Endothelial cell of umbilical vein (primary cell): Measurements from ENCODE around the gene CIAO1. TPM values are rescaled to one million over a fixed set of nuclear protein-coding genes. Genes with fewer than 3 reads are reported as not detected.

ENCODE experiments used
- BruUV-seq: library from RNA; stranded (reverse); fragments of 400-500 nt; replicated peaks from 2 replicates; lab custom pipeline; 2021; lab: Mats Ljungman, UMichigan
- CTCF ChIA-PET: fragments of 300-600, 350-600 bp; sonication (Branson Sonifier 250); formaldehyde crosslinking; loops from one replicate; lab custom pipeline; 2021; ENCODE audit warnings: antibody characterized with exemption, inconsistent platforms; lab: Charles Lee
- POLR2A ChIA-PET: fragments of 300-600, 350-600 bp; sonication (Branson Sonifier 250); formaldehyde crosslinking; loops from one replicate; lab custom pipeline; 2021; ENCODE audit warnings: antibody characterized with exemption, inconsistent platforms; lab: Charles Lee
- DNase-seq: peaks from one replicate; pipeline ENCODE4 v3.0.0-alpha.2; 2011; ENCODE audit warnings: low read depth, low spot score
- FAIRE-seq: peaks from 2 replicates; lab custom pipeline; 2011; peaks lifted over from hg19 to GRCh38; lab: Jason Lieb, UNC
- H2AFZ ChIP-seq: 2 replicates; pipeline ENCODE4 v1.6.0; 2012; ENCODE audit warnings: low read depth, low read length, control low read depth, inconsistent platforms
- H3K27ac ChIP-seq: 2 replicates; pipeline ENCODE4 v1.5.1; 2011; ENCODE audit warnings: low read depth, mild to moderate bottlenecking, control low read depth, low read length, moderate library complexity; ENCODE audit not compliant: insufficient read depth
- H3K27me3 ChIP-seq, 2 experiments: 2 replicates each; pipeline versions ENCODE4 v1.6.0 to v1.6.1; 2011; ENCODE audit warnings: low read length in 2 of 2, mixed read lengths in 1 of 2; ENCODE audit not compliant: control insufficient read depth in 2 of 2, insufficient read depth in 2 of 2
- H3K36me3 ChIP-seq, 2 experiments: 2 replicates in 1 of 2; 3 replicates in 1 of 2; pipeline ENCODE4 v1.5.1; 2011; ENCODE audit warnings: low read length in 2 of 2, mild to moderate bottlenecking in 1 of 2, moderate library complexity in 1 of 2; ENCODE audit not compliant: control insufficient read depth in 2 of 2, insufficient read depth in 2 of 2; ENCODE audit errors: extremely low read depth in 1 of 2
- H3K4me1 ChIP-seq: 3 replicates; pipeline ENCODE4 v1.5.1; 2011; ENCODE audit warnings: mild to moderate bottlenecking, low read length; ENCODE audit not compliant: control insufficient read depth, insufficient read depth; ENCODE audit errors: extremely low read depth
- H3K4me2 ChIP-seq: 2 replicates; pipeline ENCODE4 v1.6.1; 2011; ENCODE audit warnings: low read length, control low read depth, mixed read lengths; ENCODE audit not compliant: insufficient read depth
- H3K4me3 ChIP-seq, 3 experiments: fragments of 200-600 bp in 1 of 3; sonication (generic), shearing (Covaris generic) in 1 of 3; replicated peaks in 1 of 3; 2 replicates each; pipeline ENCODE4 v1.5.1; 2011 to 2016; ENCODE audit warnings: control low read depth in 3 of 3, low read length in 3 of 3, mild to moderate bottlenecking in 2 of 3, inconsistent platforms in 1 of 3, low read depth in 1 of 3, moderate library complexity in 1 of 3; ENCODE audit not compliant: insufficient read depth in 1 of 3
- H3K79me2 ChIP-seq: 2 replicates; pipeline ENCODE4 v1.6.0; 2012; ENCODE audit warnings: low read length, inconsistent platforms; ENCODE audit not compliant: control insufficient read depth, insufficient read depth
- H3K9ac ChIP-seq: replicated peaks from 2 replicates; pipeline ENCODE3; 2011; ENCODE audit warnings: low read length, control low read depth; ENCODE audit not compliant: insufficient read depth; ENCODE audit errors: extremely low read depth
- H3K9me1 ChIP-seq: replicated peaks from 3 replicates; pipeline ENCODE4 v1.6.0; 2011; ENCODE audit warnings: mild to moderate bottlenecking, low read length; ENCODE audit not compliant: control insufficient read depth, insufficient read depth; ENCODE audit errors: extremely low read depth
- H3K9me3 ChIP-seq: replicated peaks from 2 replicates; pipeline ENCODE4 v1.5.1; 2012; ENCODE audit warnings: low read length, inconsistent platforms; ENCODE audit not compliant: control insufficient read depth, insufficient read depth
- H4K20me1 ChIP-seq: replicated peaks from 2 replicates; pipeline ENCODE3; 2011; ENCODE audit warnings: mild to moderate bottlenecking, low read length; ENCODE audit not compliant: control insufficient read depth, insufficient read depth; ENCODE audit errors: extremely low read depth
- EZH2 ChIP-seq: IDR thresholded peaks from 2 replicates; pipeline ENCODE4 v1.6.1; 2012; ENCODE audit warnings: borderline replicate concordance, low read depth, mild to moderate bottlenecking, moderate library complexity, low read length, inconsistent platforms; ENCODE audit not compliant: severe bottlenecking
- GATA2 ChIP-seq: IDR thresholded peaks from 2 replicates; pipeline ENCODE4 v1.7.0; 2011; ENCODE audit warnings: low read depth, mild to moderate bottlenecking, moderate library complexity, mixed read lengths, low read length; ENCODE audit not compliant: insufficient read length, insufficient read depth
- JUN ChIP-seq: IDR thresholded peaks from 2 replicates; pipeline ENCODE4 v1.6.1; 2011; ENCODE audit warnings: borderline replicate concordance, low read depth; ENCODE audit not compliant: insufficient read length, insufficient read depth
- POLR2A ChIP-seq: IDR thresholded peaks from 2 replicates; pipeline ENCODE4 v1.6.1; 2012; ENCODE audit warnings: low read depth, mild to moderate bottlenecking, control low read depth, low read length
- POLR2AphosphoS5 ChIP-seq: IDR thresholded peaks from 2 replicates; pipeline ENCODE4 v1.6.1; 2012; ENCODE audit warnings: low read depth, mild to moderate bottlenecking, control low read depth, low read length, moderate library complexity; ENCODE audit not compliant: insufficient read depth
- dilution Hi-C: fragments of 300-500 bp; cut with MboI; formaldehyde crosslinking; loops from one replicate; pipeline ENCODE4 v1.15.0; 2019; ENCODE audit warnings: low sequenced_read_pairs; ENCODE audit not compliant: extremely low pct_ligation_motif_present
- intact Hi-C: fragments of 100-400 bp; cut with micrococcal nuclease; formaldehyde crosslinking; loops from one replicate; pipeline ENCODE4 v1.10.0; 2022
- polyA plus RNA-seq, 4 experiments: library from polyadenylated mRNA; depleted of rRNA in 3 of 4; stranded (reverse) in 3 of 4; unstranded in 1 of 4; fragments of >200 nt; gene quantifications; 2 replicates each; pipeline versions ENCODE4 v1.2.1 to v1.2.3, GENCODE V29; 2011 to 2012; ENCODE audit warnings: missing spikeins in 1 of 4
- total RNA-seq: library from RNA; stranded (reverse); gene quantifications from 2 replicates; pipeline ENCODE4 v1.2.3, GENCODE V29; 2021
- TF ChIP-seq, protein P1 (sequence below): IDR thresholded peaks from 2 replicates; pipeline ENCODE4 v1.6.1; 2011; ENCODE audit not compliant: insufficient read depth, insufficient read length
- TF ChIP-seq, protein P2 (sequence below), 2 donors: IDR thresholded peaks; 1 replicate in 1 of 2; 2 replicates in 1 of 2; pipeline ENCODE4 v1.5.1; 2011; ENCODE audit warnings: low read length in 2 of 2, mild to moderate bottlenecking in 2 of 2, moderate library complexity in 2 of 2, control low read depth in 1 of 2, inconsistent platforms in 1 of 2, low read depth in 1 of 2; ENCODE audit not compliant: insufficient read depth in 1 of 2; ENCODE audit errors: extremely low read depth in 1 of 2

The CIAO1 gene
- total and polyA plus RNA-seq, 2 donors (not counting 3 experiments of a cell fraction or from before 2014, with no cell fraction given), result 70.7 to 119 TPM

DNA sequence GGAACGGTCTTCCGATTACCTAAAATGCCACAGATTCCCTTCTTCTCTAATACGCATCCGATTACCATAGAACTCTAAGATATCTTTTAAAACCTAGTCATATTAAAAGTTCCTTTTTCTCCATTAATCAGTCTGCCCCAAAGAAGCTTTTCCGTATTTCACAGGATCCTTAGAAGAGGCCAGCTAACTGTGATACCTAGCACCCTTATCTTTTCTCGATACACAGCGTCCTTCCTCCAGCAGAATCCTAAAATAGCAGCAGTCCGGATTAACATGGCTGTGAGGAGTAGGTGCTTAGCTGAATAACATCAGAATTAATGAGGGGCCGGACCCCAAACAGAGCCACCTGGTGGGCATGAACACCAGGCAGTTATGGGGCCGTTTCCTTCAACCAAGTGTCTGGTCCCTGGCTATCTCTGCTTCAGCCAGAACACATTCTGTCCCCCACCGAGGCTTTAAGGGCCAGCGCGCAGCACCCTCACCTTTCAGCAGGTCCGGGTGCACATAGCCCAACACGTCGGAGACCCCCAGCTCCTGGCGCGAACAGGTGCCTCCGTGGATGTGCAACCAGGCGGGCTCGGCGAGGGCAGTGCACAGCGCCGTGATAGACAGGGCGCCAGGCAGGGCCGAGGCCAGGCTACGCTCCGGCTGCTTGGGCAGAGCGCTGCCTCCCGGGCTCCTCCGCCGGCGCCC, 1.2 kb upstream of the CIAO1 start:
- BruUV-seq, result no TSS peak
- H2AFZ ChIP-seq, result no peak overlapping the region
- TF ChIP-seq JUN, result no peak
- TF ChIP-seq GATA2, result no peak
- TF ChIP-seq, protein P1, sequence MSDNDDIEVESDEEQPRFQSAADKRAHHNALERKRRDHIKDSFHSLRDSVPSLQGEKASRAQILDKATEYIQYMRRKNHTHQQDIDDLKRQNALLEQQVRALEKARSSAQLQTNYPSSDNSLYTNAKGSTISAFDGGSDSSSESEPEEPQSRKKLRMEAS, result no peak
- TF ChIP-seq, protein P2, sequence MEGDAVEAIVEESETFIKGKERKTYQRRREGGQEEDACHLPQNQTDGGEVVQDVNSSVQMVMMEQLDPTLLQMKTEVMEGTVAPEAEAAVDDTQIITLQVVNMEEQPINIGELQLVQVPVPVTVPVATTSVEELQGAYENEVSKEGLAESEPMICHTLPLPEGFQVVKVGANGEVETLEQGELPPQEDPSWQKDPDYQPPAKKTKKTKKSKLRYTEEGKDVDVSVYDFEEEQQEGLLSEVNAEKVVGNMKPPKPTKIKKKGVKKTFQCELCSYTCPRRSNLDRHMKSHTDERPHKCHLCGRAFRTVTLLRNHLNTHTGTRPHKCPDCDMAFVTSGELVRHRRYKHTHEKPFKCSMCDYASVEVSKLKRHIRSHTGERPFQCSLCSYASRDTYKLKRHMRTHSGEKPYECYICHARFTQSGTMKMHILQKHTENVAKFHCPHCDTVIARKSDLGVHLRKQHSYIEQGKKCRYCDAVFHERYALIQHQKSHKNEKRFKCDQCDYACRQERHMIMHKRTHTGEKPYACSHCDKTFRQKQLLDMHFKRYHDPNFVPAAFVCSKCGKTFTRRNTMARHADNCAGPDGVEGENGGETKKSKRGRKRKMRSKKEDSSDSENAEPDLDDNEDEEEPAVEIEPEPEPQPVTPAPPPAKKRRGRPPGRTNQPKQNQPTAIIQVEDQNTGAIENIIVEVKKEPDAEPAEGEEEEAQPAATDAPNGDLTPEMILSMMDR (IDR thresholded peaks at IDR 0.05; ENCODE audit: extremely low read depth in 1 of 2, insufficient read depth in 1 of 2, low read depth in 1 of 2, low read length in 2 of 2), result peak; percentile 49 to 63
- TF ChIP-seq POLR2A, result no peak
- TF ChIP-seq POLR2AphosphoS5, result no peak
- no peak for TF ChIP-seq EZH2

More for the DNA sequence above, 1.2 kb upstream of the CIAO1 start:
- Histone ChIP-seq H3K36me3 (peaks cover 9 to 20% of the 10 kb centered on the region in 2 experiments), H3K9me1 (no peaks in the 10 kb centered on the region), H3K4me3 (peak overlapping the region; percentile 69 to 92 (median 91)), H3K27ac (peak overlapping the region; percentile 63), H3K4me2 (peak overlapping the region; percentile 91), H3K9me3 (no peaks in the 10 kb centered on the region), H4K20me1 (no peaks in the 10 kb centered on the region), H3K4me1 (peaks cover 33% of the 10 kb centered on the region), H3K9ac (peak overlapping the region; percentile 77), H3K79me2 (peaks cover 49% of the 10 kb centered on the region), H3K27me3 (no peaks in the 10 kb centered on the region)
- peak; percentile 66 for DNase-seq
- dilution Hi-C loops, result no loop called here
- ChIA-PET POLR2A (interaction anchor here (0.7 to 1.0 kb wide), 2 partner anchors 13 to 57 kb away, joined by 3 to 6 read pairs; no protein-coding TSS in a partner anchor), CTCF (interaction anchor here (0.6 to 3.6 kb wide), 14 partner anchors 8 to 272 kb away, joined by 3 to 32 read pairs (median 4); partner anchors contain the start of genes ASTL and STARD7)
- intact Hi-C loops, result loop anchor here (5.0 kb wide), 3 partner anchors 42 to 477 kb away; partner anchors contain the start of genes LMAN2L, NCAPH and SNRNP200
- peak; percentile 69 for FAIRE-seq
